OCI-LY3 (cell line): ENCODE data around the gene NANOS2.

ENCODE experiments used
- H2AFZ ChIP-seq: fragments of 200-600, 300-600 bp; shearing (Covaris generic); 2 replicates; pipeline ENCODE4 v1.6.0; 2014; ENCODE audit warnings: antibody characterized with exemption, low read depth, low read length
- H3K27ac ChIP-seq: fragments of 200-600, 300-600 bp; sonication (generic); 2 replicates; pipeline ENCODE4 v1.5.1; 2014; ENCODE audit warnings: mild to moderate bottlenecking, low read length, moderate library complexity, mixed read lengths
- H3K27me3 ChIP-seq: fragments of 200-600, 300-600 bp; sonication (generic); 2 replicates; pipeline ENCODE4 v1.6.1; 2014; ENCODE audit warnings: low read depth, low read length, mixed read lengths
- H3K36me3 ChIP-seq: fragments of 200-600, 300-600 bp; sonication (generic); replicated peaks from 2 replicates; pipeline ENCODE3; 2014; ENCODE audit warnings: low read depth, low read length, mixed read lengths
- H3K4me1 ChIP-seq: fragments of 300-600, 200-600 bp; sonication (generic); 2 replicates; pipeline ENCODE4 v1.6.1; 2014; ENCODE audit warnings: low read length, mixed read lengths
- H3K4me2 ChIP-seq: fragments of 200-600, 300-600 bp; sonication (generic); 2 replicates; pipeline ENCODE4 v1.6.1; 2014; ENCODE audit warnings: low read length, mixed read lengths
- H3K4me3 ChIP-seq: fragments of 300-600, 200-600 bp; sonication (generic); 2 replicates; pipeline ENCODE4 v1.5.1; 2014; ENCODE audit warnings: antibody characterized with exemption, mild to moderate bottlenecking, low read length, moderate library complexity
- H3K79me2 ChIP-seq: fragments of 300-600, 200-600 bp; shearing (Covaris generic); 2 replicates; pipeline ENCODE4 v1.6.1; 2014; ENCODE audit warnings: mild to moderate bottlenecking, low read length, mixed read lengths
- H3K9ac ChIP-seq: fragments of 300-600, 200-600 bp; shearing (Covaris generic); 2 replicates; pipeline ENCODE4 v1.6.0; 2014; ENCODE audit warnings: mild to moderate bottlenecking, low read length, moderate library complexity
- H3K9me3 ChIP-seq: fragments of 200-600, 300-600 bp; shearing (Covaris generic); 2 replicates; pipeline ENCODE4 v1.6.1; 2014; ENCODE audit warnings: low read length, mixed read lengths; ENCODE audit not compliant: insufficient read depth
- H4K20me1 ChIP-seq: fragments of 200-600, 300-600 bp; sonication (generic); 2 replicates; pipeline ENCODE4 v1.6.1; 2016; ENCODE audit warnings: low read length, mixed read lengths; ENCODE audit not compliant: insufficient read depth
- CTCF ChIP-seq: fragments of 200-600, 300-600 bp; sonication (generic); IDR thresholded peaks from 2 replicates; pipeline ENCODE4 v1.5.1; 2014; ENCODE audit warnings: antibody characterized with exemption, low read length, low read depth
- EZH2phosphoT487 ChIP-seq: fragments of 200-600 bp; shearing (Covaris generic); IDR thresholded peaks from 2 replicates; pipeline ENCODE4 v1.6.1; 2018; ENCODE audit warnings: antibody characterized with exemption, mixed run types, low read depth

Gene NANOS2

GRCh38 chr19:45901912-45902650, 12.5 kb downstream of the NANOS2 start, which contains the start of gene MYPOP:
MYPOP (minus strand) TSS chr19:45902613; CDS start chr19:45901773, 840 bp downstream.
- Histone ChIP-seq H2AFZ (peak within 1 kb of the TSS; percentile 55), H3K4me1 (peaks cover 11% of the 10 kb centered on the region), H3K9me3 (no peaks in the 10 kb centered on the region), H3K27me3 (no peaks in the 10 kb centered on the region), H3K4me2 (peak within 1 kb of the TSS; percentile 98), H3K4me3 (peak within 1 kb of the TSS; percentile 90), H3K79me2 (peaks cover 14% of the 10 kb centered on the region), H3K36me3 (peaks cover 26% of the 10 kb centered on the region), H3K9ac (peak within 1 kb of the TSS; percentile 90), H4K20me1 (no peaks in the 10 kb centered on the region), H3K27ac (peak within 1 kb of the TSS; percentile 61)
- TF ChIP-seq EZH2phosphoT487 (no peak), CTCF (no peak; the same call in 1 of the 2 replicates)

GRCh38 chr19:45901432-45901911, 13.1 kb downstream of the NANOS2 start:
- no peaks in the 10 kb centered on the region for H3K9me3 ChIP-seq
- no peak overlapping the region for H3K27ac ChIP-seq
- H3K79me2 ChIP-seq: peaks cover 14% of the 10 kb centered on the region
- H3K27me3 ChIP-seq: no peaks in the 10 kb centered on the region
- peak overlapping the region; percentile 90 for H3K4me3 ChIP-seq
- TF ChIP-seq CTCF (no peak), EZH2phosphoT487 (no peak)
- peaks cover 28% of the 10 kb centered on the region for H3K36me3 ChIP-seq
- H4K20me1 ChIP-seq: no peaks in the 10 kb centered on the region
- H3K4me2 ChIP-seq: peak overlapping the region; percentile 79
- H3K4me1 ChIP-seq: peaks cover 13% of the 10 kb centered on the region
- H2AFZ ChIP-seq: no peak overlapping the region
- no peak overlapping the region for H3K9ac ChIP-seq

GRCh38 chr19:45900738-45901431, 13.7 kb downstream of the NANOS2 start:
- no peaks in the 10 kb centered on the region for H3K27me3 ChIP-seq
- H3K4me1 ChIP-seq: peaks cover 13% of the 10 kb centered on the region
- TF ChIP-seq CTCF (no peak), EZH2phosphoT487 (no peak)
- H3K4me2 ChIP-seq: no peak overlapping the region
- H4K20me1 ChIP-seq: no peaks in the 10 kb centered on the region
- H3K9me3 ChIP-seq: no peaks in the 10 kb centered on the region
- no peak overlapping the region for H3K27ac ChIP-seq
- H2AFZ ChIP-seq: no peak overlapping the region
- H3K9ac ChIP-seq: no peak overlapping the region
- peaks cover 14% of the 10 kb centered on the region for H3K79me2 ChIP-seq
- H3K36me3 ChIP-seq: peaks cover 30% of the 10 kb centered on the region
- no peak overlapping the region for H3K4me3 ChIP-seq

GRCh38 chr19:45899919-45900589, 14.5 kb downstream of the NANOS2 start:
- H3K27me3 ChIP-seq: no peaks in the 10 kb centered on the region
- H2AFZ ChIP-seq: no peak overlapping the region
- peaks cover 30% of the 10 kb centered on the region for H3K36me3 ChIP-seq
- no peak overlapping the region for H3K4me3 ChIP-seq
- H3K79me2 ChIP-seq: peaks cover 14% of the 10 kb centered on the region
- no peak overlapping the region for H3K9ac ChIP-seq
- H4K20me1 ChIP-seq: no peaks in the 10 kb centered on the region
- no peak overlapping the region for H3K27ac ChIP-seq
- TF ChIP-seq CTCF (no peak), EZH2phosphoT487 (no peak)
- H3K9me3 ChIP-seq: no peaks in the 10 kb centered on the region
- H3K4me1 ChIP-seq: peaks cover 13% of the 10 kb centered on the region
- H3K4me2 ChIP-seq: no peak overlapping the region
